Measurements from ENCODE around the gene TPSB2.

DNA sequence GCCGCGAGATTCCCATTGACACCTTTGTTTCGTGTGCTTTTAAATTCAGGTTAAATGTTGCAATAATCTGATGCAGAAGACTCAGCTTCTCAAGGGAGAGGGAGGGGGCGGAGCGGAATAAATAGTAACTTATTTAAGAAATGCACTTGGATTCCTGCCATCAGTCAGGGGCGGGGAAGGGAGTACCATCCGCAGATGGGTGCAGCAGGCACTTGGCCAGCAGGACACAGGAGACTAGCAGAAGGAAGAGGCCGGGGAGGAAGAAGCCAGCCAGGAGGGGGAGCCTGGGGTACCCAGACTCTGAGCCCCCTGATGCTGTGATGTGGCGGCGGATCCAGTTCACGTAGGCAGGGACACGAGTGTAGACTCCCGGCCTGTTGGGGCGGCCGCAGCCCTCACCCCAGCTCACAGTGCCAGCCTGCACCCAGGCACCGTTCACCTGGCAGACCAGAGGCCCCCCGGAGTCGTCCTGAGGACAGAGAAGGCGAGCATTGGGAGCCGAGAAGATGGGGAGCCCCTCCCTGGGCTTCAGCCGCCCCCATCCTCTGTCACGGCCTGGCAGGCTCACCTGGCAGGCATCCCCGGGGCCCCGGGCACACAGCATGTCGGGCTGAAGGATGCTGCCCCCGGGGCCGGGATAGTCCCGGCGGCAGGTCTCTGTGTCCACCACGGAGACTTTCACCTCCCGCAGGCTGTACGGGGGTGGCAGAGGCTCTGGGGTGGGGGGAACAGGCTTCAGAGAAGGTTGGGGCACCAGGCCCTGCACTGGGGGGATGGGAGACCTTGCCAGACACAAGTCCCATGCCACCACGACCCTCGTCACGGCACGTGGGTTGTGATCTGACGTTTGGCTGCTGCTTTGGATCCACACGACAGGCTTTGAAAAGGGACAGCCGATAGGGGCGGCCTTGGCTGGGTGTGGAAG lies 8.1 kb downstream of the TPSB2 start:
- no peak for TF ChIP-seq POLR2A (IDR thresholded peaks at IDR 0.05)
- no peak for TF ChIP-seq POLR2AphosphoS5 (IDR thresholded peaks at IDR 0.05)
